IMR-90 (cell line): Measurements from ENCODE around the gene POLR1D. TPM values are rescaled to one million over a fixed set of nuclear protein-coding genes. Genes with fewer than 3 reads are reported as not detected.

Experiments
- ATAC-seq: fragments of 200-7000 bp; cut with Tn5 transposase; 2 replicates; pipeline ENCODE4 v1.9.1; 2020; ENCODE audit warnings: low read depth, mild to moderate bottlenecking, moderate library complexity
- BruUV-seq: library from RNA; stranded (reverse); fragments of 400-500 nt; replicated peaks from 2 replicates; lab custom pipeline; 2021; lab: Mats Ljungman, UMichigan
- CTCF ChIA-PET: fragments of 300-600 bp; formaldehyde crosslinking; extraction: SDS; loops from one replicate; lab custom pipeline; 2021; ENCODE audit warnings: antibody characterized with exemption; lab: Yijun Ruan, JAX
- POLR2A ChIA-PET: fragments of 300-600 bp; sonication (Branson Sonifier 250); formaldehyde crosslinking; loops from one replicate; lab custom pipeline; 2022; ENCODE audit warnings: antibody characterized with exemption; ENCODE audit not compliant: unreplicated experiment; lab: Charles Lee
- DNase-seq: peaks from one replicate; pipeline ENCODE4 v3.0.0; 2013
- H2AFZ ChIP-seq: replicated peaks from 2 replicates; pipeline ENCODE3; 2013; ENCODE audit warnings: low read length, mild to moderate bottlenecking; ENCODE audit not compliant: poor library complexity
- H2AK5ac ChIP-seq: 2 replicates; pipeline ENCODE4 v1.6.1; 2013; ENCODE audit warnings: low read depth, low read length, inconsistent platforms
- H2AK9ac ChIP-seq: replicated peaks from 2 replicates; pipeline ENCODE3; 2013; ENCODE audit warnings: mild to moderate bottlenecking, low read depth, low read length, moderate library complexity; ENCODE audit not compliant: poor library complexity
- H2BK120ac ChIP-seq: 2 replicates; pipeline ENCODE4 v1.6.1; 2013; ENCODE audit warnings: low read depth, low read length, inconsistent platforms
- H2BK15ac ChIP-seq: 3 replicates; pipeline ENCODE4 v1.6.1; 2013; ENCODE audit warnings: low read depth, low read length, inconsistent platforms
- H2BK20ac ChIP-seq: 2 replicates; pipeline ENCODE4 v1.6.1; 2013; ENCODE audit warnings: low read depth, mild to moderate bottlenecking, inconsistent platforms, low read length, moderate library complexity
- H2BK5ac ChIP-seq: 2 replicates; pipeline ENCODE4 v1.6.1; 2013; ENCODE audit warnings: mild to moderate bottlenecking, low read depth, low read length, inconsistent platforms; ENCODE audit not compliant: poor library complexity, severe bottlenecking
- H3K14ac ChIP-seq: replicated peaks from 2 replicates; pipeline ENCODE4 v1.6.1; 2013; ENCODE audit warnings: low read depth, low read length, inconsistent platforms
- H3K18ac ChIP-seq: 2 replicates; pipeline ENCODE4 v1.6.1; 2013; ENCODE audit warnings: low read depth, low read length, control low read depth
- H3K23ac ChIP-seq: 2 replicates; pipeline ENCODE4 v1.6.1; 2013; ENCODE audit warnings: low read depth, low read length, inconsistent platforms
- H3K27ac ChIP-seq: 2 replicates; pipeline ENCODE4 v1.5.1; 2013; ENCODE audit warnings: mild to moderate bottlenecking, control low read depth, low read length; ENCODE audit not compliant: insufficient read depth
- H3K27me3 ChIP-seq: 2 replicates; pipeline ENCODE4 v1.6.1; 2013; ENCODE audit warnings: low read length; ENCODE audit not compliant: control insufficient read depth, insufficient read depth
- H3K36me3 ChIP-seq: 2 replicates; pipeline ENCODE4 v1.6.1; 2013; ENCODE audit warnings: low read length, mixed read lengths; ENCODE audit not compliant: control insufficient read depth, insufficient read depth
- H3K4ac ChIP-seq: 2 replicates; pipeline ENCODE4 v1.6.1; 2013; ENCODE audit warnings: low read depth, low read length, inconsistent platforms
- H3K4me1 ChIP-seq: 2 replicates; pipeline ENCODE4 v1.6.1; 2013; ENCODE audit warnings: low read length, mixed read lengths; ENCODE audit not compliant: control insufficient read depth, insufficient read depth
- H3K4me2 ChIP-seq: 2 replicates; pipeline ENCODE4 v1.6.1; 2013; ENCODE audit warnings: low read depth, mild to moderate bottlenecking, control low read depth, low read length, moderate library complexity
- H3K4me3 ChIP-seq: 2 replicates; pipeline ENCODE4 v1.5.1; 2013; ENCODE audit warnings: low read depth, mild to moderate bottlenecking, control low read depth, low read length, moderate library complexity; ENCODE audit not compliant: insufficient read depth
- H3K56ac ChIP-seq: 2 replicates; pipeline ENCODE4 v1.6.1; 2013; ENCODE audit warnings: low read length, inconsistent platforms; ENCODE audit not compliant: insufficient read depth; ENCODE audit errors: extremely low read depth
- H3K79me1 ChIP-seq, 2 experiments: 2 replicates each; pipeline ENCODE4 v1.6.1; 2013; ENCODE audit warnings: low read length in 2 of 2, inconsistent platforms in 1 of 2, low read depth in 1 of 2
- H3K9ac ChIP-seq: 2 replicates; pipeline ENCODE4 v1.6.1; 2013; ENCODE audit warnings: low read depth, low read length, control low read depth
- H3K9me1 ChIP-seq: 2 replicates; pipeline ENCODE4 v1.6.1; 2013; ENCODE audit warnings: low read length, inconsistent platforms; ENCODE audit not compliant: insufficient read depth
- H3K9me3 ChIP-seq: 2 replicates; pipeline ENCODE4 v1.6.1; 2013; ENCODE audit warnings: low read length; ENCODE audit not compliant: control insufficient read depth, insufficient read depth
- H4K20me1 ChIP-seq: 2 replicates; pipeline ENCODE4 v1.6.1; 2013; ENCODE audit warnings: low read length, inconsistent platforms; ENCODE audit not compliant: insufficient read depth
- H4K5ac ChIP-seq: 2 replicates; pipeline ENCODE4 v1.6.1; 2013; ENCODE audit warnings: mild to moderate bottlenecking, low read depth, low read length, control low read depth
- H4K8ac ChIP-seq, 2 experiments: 2 replicates each; pipeline ENCODE4 v1.6.1; 2013; ENCODE audit warnings: low read depth in 2 of 2, low read length in 2 of 2, control low read depth in 1 of 2, inconsistent platforms in 1 of 2
- H4K91ac ChIP-seq: 2 replicates; pipeline ENCODE4 v1.6.1; 2013; ENCODE audit warnings: low read depth, low read length, inconsistent platforms; ENCODE audit not compliant: insufficient read depth
- BHLHE40 ChIP-seq: fragments of 150-350 bp; IDR thresholded peaks from 2 replicates; pipeline ENCODE4 v1.6.1; 2016; ENCODE audit warnings: mild to moderate bottlenecking, low read depth, low read length
- CEBPB ChIP-seq: IDR thresholded peaks from 2 replicates; pipeline ENCODE4 v1.6.1; 2012; ENCODE audit warnings: low read depth, low read length, improper control_type of control experiment
- CHD1 ChIP-seq: IDR thresholded peaks from 2 replicates; pipeline ENCODE4 v1.6.1; 2012; ENCODE audit warnings: low read depth, low read length, improper control_type of control experiment
- CTCF ChIP-seq: conservative IDR thresholded peaks from 2 replicates; pipeline ENCODE4 v1.5.1; 2012; ENCODE audit warnings: mild to moderate bottlenecking, low read depth, low read length, improper control_type of control experiment
- ELK1 ChIP-seq: fragments of 150-350 bp; IDR thresholded peaks from 2 replicates; pipeline ENCODE4 v1.6.1; 2016; ENCODE audit warnings: low read depth, mild to moderate bottlenecking, low read length, moderate library complexity, borderline replicate concordance
- FOS ChIP-seq: fragments of 150-350 bp; IDR thresholded peaks from 2 replicates; pipeline ENCODE4 v1.6.1; 2016; ENCODE audit warnings: low read depth, low read length
- MAFK ChIP-seq: IDR thresholded peaks from 2 replicates; pipeline ENCODE4 v1.6.1; 2012; ENCODE audit warnings: low read depth, low read length, improper control_type of control experiment
- MAZ ChIP-seq: IDR thresholded peaks from 2 replicates; pipeline ENCODE4 v1.6.1; 2012; ENCODE audit warnings: low read depth, mild to moderate bottlenecking, low read length, improper control_type of control experiment, moderate library complexity, borderline replicate concordance
- MXI1 ChIP-seq: IDR thresholded peaks from 2 replicates; pipeline ENCODE4 v1.6.1; 2012; ENCODE audit warnings: low read depth, mild to moderate bottlenecking, low read length, moderate library complexity, borderline replicate concordance
- NFE2L2 ChIP-seq: fragments of 150-350 bp; IDR thresholded peaks from 2 replicates; pipeline ENCODE4 v1.6.1; 2016; ENCODE audit warnings: low read depth, mild to moderate bottlenecking, low read length
- POLR2A ChIP-seq: IDR thresholded peaks from 2 replicates; pipeline ENCODE4 v1.6.1; 2012; ENCODE audit warnings: mild to moderate bottlenecking, low read depth, low read length
- RAD21 ChIP-seq: IDR thresholded peaks from 2 replicates; pipeline ENCODE4 v1.6.1; 2012; ENCODE audit warnings: low read length, improper control_type of control experiment
- RCOR1 ChIP-seq: IDR thresholded peaks from 2 replicates; pipeline ENCODE4 v1.6.1; 2012; ENCODE audit warnings: mild to moderate bottlenecking, low read length, improper control_type of control experiment; ENCODE audit not compliant: insufficient replicate concordance
- RFX5 ChIP-seq: IDR thresholded peaks from 2 replicates; pipeline ENCODE4 v1.8.0; 2012; ENCODE audit warnings: low read depth, mild to moderate bottlenecking, low read length, moderate library complexity
- SMC3 ChIP-seq: fragments of 150-350 bp; IDR thresholded peaks from 2 replicates; pipeline ENCODE4 v1.6.1; 2016; ENCODE audit warnings: low read depth, mild to moderate bottlenecking, antibody characterized with exemption, low read length, moderate library complexity
- USF2 ChIP-seq: fragments of 150-350 bp; IDR thresholded peaks from 2 replicates; pipeline ENCODE4 v1.6.1; 2017; ENCODE audit warnings: mild to moderate bottlenecking, antibody characterized with exemption, low read length, low read depth
- WGBS, 2 experiments: methylation state at CpG; one replicate each; pipeline versions ENCODE4 v1.1.5 to v1.1.7; 2013; ENCODE audit warnings: missing lambda C conversion rate in 2 of 2; ENCODE audit not compliant: insufficient read length in 1 of 2; ENCODE audit errors: extremely low coverage in 2 of 2; 5-methylcytosine and 5-hydroxymethylcytosine counted together
- dilution Hi-C: fragments of 300-500 bp; cut with HindIII; formaldehyde crosslinking; loops from one replicate; pipeline ENCODE4 v1.14.3; 2018; ENCODE audit warnings: low sequenced_read_pairs; ENCODE audit not compliant: unreplicated experiment
- in situ Hi-C: fragments of 300-500 bp; cut with MboI; formaldehyde crosslinking; loops from 3 replicates; pipeline ENCODE4 v1.14.3; 2019; ENCODE audit warnings: low sequenced_read_pairs, inconsistent platforms, mixed read lengths
- intact Hi-C: fragments of 100-400 bp; cut with micrococcal nuclease; formaldehyde crosslinking; loops from 2 replicates; pipeline ENCODE4 v1.10.0; 2022
- polyA plus RNA-seq, 3 experiments: library from polyadenylated mRNA; depleted of rRNA; stranded (reverse); fragments of >200 nt; gene quantifications; 2 replicates each; pipeline ENCODE4 v1.2.3, GENCODE V29; 2012; ENCODE audit warnings: low replicate concordance in 1 of 3
- total RNA-seq: library from RNA; depleted of rRNA; stranded (reverse); fragments of >200 nt; gene quantifications from 2 replicates; pipeline ENCODE4 v1.2.3, GENCODE V29; 2012

The POLR1D gene
- total and polyA plus RNA-seq, 2 of the 4 experiments (the other 2 are of a cell fraction): 65.4 to 110 TPM

GRCh38 chr13:27638521-27638920 is 16.8 kb downstream of the POLR1D start:
- no peak for TF ChIP-seq RCOR1
- no peak for TF ChIP-seq ELK1
- TF ChIP-seq MAZ: no peak
- TF ChIP-seq RFX5: no peak
- no peak for TF ChIP-seq SMC3
- no peak for TF ChIP-seq CEBPB
- TF ChIP-seq CTCF: no peak
- TF ChIP-seq FOS: no peak
- no peak for TF ChIP-seq CHD1
- no peak for TF ChIP-seq RAD21
- TF ChIP-seq BHLHE40: no peak
- no peak for TF ChIP-seq MAFK
- TF ChIP-seq NFE2L2: no peak
- TF ChIP-seq USF2: no peak
- TF ChIP-seq POLR2A: no peak
- no peak for TF ChIP-seq MXI1
- Histone ChIP-seq H3K9me3 (no peaks in the 10 kb centered on the region), H4K8ac (no peak overlapping the region), H4K91ac (no peak overlapping the region), H3K9ac (no peak overlapping the region), H2AFZ (no peak overlapping the region), H2BK120ac (no peak overlapping the region), H3K79me1 (peaks cover 26 to 38% of the 10 kb centered on the region in 2 experiments; a peak in 3 of 4 replicates), H3K27me3 (no peaks in the 10 kb centered on the region), H2AK9ac (no peak overlapping the region), H3K27ac (no peak overlapping the region), H2AK5ac (no peak overlapping the region), H3K4me3 (no peak overlapping the region), H2BK15ac (no peak overlapping the region), H2BK5ac (no peak overlapping the region), H2BK20ac (no peak overlapping the region), H3K56ac (no peak overlapping the region), H3K4me2 (no peak overlapping the region; the same call in 1 of the 2 replicates), H3K9me1 (peaks cover 7% of the 10 kb centered on the region), H4K20me1 (peaks cover 23% of the 10 kb centered on the region), H3K4me1 (peaks cover 6% of the 10 kb centered on the region), H3K14ac (no peak overlapping the region), H3K4ac (no peak overlapping the region), H3K23ac (no peak overlapping the region), H3K36me3 (peaks cover 2% of the 10 kb centered on the region), H4K5ac (no peak overlapping the region), H3K18ac (no peak overlapping the region)
- POLR2A ChIA-PET: no interaction called here
- intact Hi-C loops (no loop called here), in situ Hi-C loops (no loop called here), dilution Hi-C loops (no loop called here)
- peak; percentile 57 for DNase-seq
- no TSS peak for BruUV-seq
- CTCF ChIA-PET: no interaction called here
- no CpG with 5 or more reads among the region's 2 CpGs for WGBS, 2 experiments
- peak; percentile 88 for ATAC-seq
